Prostate gland (tissue), 2 donors: ENCODE measurements around the gene IL12RB2.

ENCODE experiments used
- CTCF ChIP-seq, 4 experiments: fragments of 200-600 bp in 2 of 4; fragments of 450-650 bp in 2 of 4; sonication (generic) in 2 of 4; IDR thresholded peaks; 1 replicate in 3 of 4; 2 replicates in 1 of 4; pipeline ENCODE4 v1.5.1; 2016 to 2019; ENCODE audit warnings: antibody characterized with exemption in 4 of 4, mild to moderate bottlenecking in 2 of 4, moderate library complexity in 2 of 4
- POLR2A ChIP-seq: fragments of 450-650 bp; IDR thresholded peaks from one replicate; pipeline ENCODE4 v1.6.1; 2016; ENCODE audit warnings: antibody characterized with exemption, mild to moderate bottlenecking
- POLR2AphosphoS5 ChIP-seq: sonication (generic); formaldehyde crosslinking; IDR thresholded peaks from one replicate; pipeline ENCODE4 v1.6.1; 2017; ENCODE audit warnings: antibody characterized with exemption

- TF ChIP-seq CTCF (IDR thresholded peaks at IDR 0.05) (no peak), POLR2A (no peak), POLR2AphosphoS5 (no peak)
Observed at GRCh38 chr1:67404212-67404620, 96.5 kb downstream of the IL12RB2 start.
